GM18868 (cell line): ENCODE measurements around the gene HIF1A.
A peak's percentile ranks its signal among the peaks of the same experiment; 100 is the strongest.

Experiments
- ATAC-seq: cut with Tn5 transposase; IDR thresholded peaks from one replicate; pipeline ENCODE4 v1.9.1; 2021; ENCODE audit warnings: mild to moderate bottlenecking, moderate library complexity; ENCODE audit not compliant: unreplicated experiment

HIF1A gene

GRCh38 chr14:61672796-61673195, 22.5 kb upstream of the HIF1A start:
- ATAC-seq = no peak

DNA sequence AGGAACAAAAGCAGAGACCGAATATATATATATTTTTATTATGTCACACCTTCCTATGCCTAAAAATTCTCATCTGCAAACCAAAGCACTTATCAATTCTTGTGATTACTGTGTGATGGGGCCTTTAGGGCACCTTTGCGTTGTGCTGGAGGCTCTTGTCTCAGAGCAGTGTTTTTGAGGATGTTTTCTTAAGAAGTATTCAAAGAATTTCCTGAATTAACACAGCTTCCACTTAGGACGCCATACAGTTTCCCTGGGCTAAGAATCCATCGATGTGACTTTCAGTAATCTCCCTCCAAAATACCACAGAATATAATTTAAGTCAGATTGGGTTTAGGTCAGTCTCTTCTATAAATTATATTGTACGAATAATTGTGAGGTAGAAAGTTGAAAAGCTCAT, 22.0 kb upstream of the HIF1A start:
- no peak for ATAC-seq

DNA sequence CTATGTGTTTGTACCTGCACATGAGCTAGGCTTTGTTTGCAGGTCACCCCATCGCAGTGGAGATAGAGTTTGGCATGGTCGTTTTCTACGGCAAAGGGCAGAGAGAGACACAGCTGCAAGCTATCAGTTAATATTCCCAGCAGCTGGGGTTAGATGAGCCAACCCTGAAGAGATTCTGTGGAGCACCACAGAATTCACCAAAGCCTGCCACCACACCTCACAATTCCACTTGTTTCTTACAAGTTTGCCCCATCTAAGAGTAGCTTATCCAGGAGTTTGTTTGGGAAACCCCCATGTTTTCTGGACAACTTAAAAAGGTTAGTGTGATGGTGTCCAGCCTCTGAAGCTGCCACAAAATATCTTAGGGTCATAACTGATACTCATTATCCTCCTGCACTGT, 20.0 kb upstream of the HIF1A start:
- ATAC-seq = no peak

DNA sequence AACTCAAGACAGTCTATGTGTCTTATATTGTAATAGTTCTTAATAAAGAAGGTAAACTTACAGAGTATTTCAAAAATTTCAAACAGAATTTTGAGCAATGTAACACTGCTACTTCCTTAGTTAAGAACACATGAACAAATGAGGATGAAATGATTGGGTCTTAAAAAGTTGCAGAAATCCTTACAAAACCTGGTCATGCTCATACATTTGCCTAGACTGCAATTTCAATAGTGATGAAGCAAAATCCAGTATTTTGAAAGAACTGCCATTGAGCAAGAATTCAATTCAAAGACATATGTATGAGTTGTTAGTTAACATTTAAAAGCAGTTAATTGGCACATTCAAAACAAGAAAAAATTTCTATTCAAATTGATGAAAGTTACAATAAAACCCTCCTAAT, 17.8 kb upstream of the HIF1A start:
- no peak for ATAC-seq

DNA sequence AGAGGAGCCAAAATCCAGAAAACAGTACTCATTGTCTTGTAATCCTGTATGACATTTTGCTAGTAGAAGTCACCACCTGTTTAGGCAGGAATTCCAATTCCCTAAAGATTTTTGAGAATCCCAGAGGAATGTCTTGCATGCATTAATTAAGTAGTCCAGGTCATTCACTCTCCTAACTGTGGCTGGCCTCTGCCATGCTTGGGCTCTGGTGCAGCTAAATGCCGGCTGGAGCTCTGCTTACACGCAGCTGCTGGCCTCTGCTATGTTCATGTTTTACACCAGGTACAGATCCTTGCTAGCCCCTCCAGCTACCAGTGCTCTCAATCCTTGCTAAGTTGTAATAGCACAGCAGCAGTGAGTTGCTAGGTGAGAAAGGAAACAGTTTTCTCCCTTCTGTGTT, 16.3 kb upstream of the HIF1A start:
- no peak for ATAC-seq

- no peak for ATAC-seq
Measured at GRCh38 chr14:61681413-61681812, 13.9 kb upstream of the HIF1A start.

DNA sequence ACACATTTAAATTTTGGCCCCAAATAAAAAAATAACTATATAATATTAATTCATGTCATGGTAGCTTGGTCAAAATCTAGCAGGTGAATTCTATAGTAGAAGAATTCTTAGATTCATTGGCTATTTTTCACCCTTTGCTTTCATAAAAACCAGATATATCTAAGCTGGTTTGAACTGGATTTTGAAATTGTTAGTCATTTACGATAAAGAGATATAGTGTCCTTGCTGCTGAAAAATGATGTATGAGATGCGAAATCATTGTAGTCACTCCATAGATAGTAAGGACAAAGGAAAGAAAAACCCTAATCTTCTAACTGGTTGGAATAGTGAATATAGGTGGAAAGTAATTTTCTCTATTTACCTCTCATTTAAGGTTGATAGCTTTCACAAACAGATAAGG, 12.2 kb upstream of the HIF1A start:
- ATAC-seq = no peak

DNA sequence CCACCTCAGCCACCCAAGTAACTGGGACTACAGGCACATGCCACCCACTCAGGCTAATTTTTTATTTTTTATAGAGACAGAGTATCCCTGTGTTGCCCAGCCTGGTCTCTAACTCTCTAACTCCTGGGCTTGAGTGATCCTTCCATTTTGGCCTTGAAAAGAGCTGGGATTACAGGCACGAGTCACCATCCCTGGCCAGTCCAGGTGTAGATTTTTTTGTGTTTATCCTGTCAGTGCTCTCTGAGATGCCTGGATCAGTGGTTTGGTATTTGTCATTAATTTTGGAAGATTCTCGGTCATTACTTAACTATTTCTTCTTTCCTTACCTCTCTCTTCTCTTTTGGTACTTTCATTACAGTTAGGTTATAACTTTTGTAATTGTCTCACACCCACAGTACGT, 5.3 kb upstream of the HIF1A start:
- no peak for ATAC-seq

GRCh38 chr14:61690982-61691381, 4.3 kb upstream of the HIF1A start:
- peak; percentile 6 for ATAC-seq

GRCh38 chr14:61691495-61691894, 3.8 kb upstream of the HIF1A start:
- no peak for ATAC-seq

GRCh38 chr14:61694039-61694438, 1.3 kb upstream of the HIF1A start:
- no peak for ATAC-seq

GRCh38 chr14:61695695-61696527, 598 bp downstream of the HIF1A start:
- peak; percentile 8 for ATAC-seq

DNA sequence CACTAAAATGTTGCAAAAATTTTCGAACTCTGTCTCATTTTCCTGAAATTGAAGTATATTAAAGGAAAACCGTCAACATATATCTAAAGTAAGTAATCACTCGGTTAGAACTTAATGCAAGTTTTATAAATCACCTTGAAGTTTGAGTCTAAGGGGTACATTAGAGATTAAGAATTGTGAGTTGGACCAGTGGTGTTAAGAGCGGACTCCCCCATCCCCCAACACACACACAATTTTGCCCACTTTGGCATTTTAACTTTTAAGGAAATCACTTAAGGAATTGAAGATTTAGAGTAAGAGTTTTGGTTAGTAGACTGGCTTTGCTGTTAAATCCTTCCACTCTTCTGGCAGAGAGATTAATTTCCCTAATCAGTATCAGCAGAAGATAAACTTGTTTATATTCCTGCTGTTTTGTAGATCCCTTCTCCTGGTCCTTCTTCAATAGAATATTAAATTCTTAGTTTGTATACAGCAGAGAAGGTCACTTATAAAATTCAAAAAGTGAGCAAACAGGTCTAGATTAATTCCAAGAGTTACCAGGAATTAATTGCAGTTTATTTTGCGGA, 1.5 kb downstream of the HIF1A start:
- no peak for ATAC-seq

DNA sequence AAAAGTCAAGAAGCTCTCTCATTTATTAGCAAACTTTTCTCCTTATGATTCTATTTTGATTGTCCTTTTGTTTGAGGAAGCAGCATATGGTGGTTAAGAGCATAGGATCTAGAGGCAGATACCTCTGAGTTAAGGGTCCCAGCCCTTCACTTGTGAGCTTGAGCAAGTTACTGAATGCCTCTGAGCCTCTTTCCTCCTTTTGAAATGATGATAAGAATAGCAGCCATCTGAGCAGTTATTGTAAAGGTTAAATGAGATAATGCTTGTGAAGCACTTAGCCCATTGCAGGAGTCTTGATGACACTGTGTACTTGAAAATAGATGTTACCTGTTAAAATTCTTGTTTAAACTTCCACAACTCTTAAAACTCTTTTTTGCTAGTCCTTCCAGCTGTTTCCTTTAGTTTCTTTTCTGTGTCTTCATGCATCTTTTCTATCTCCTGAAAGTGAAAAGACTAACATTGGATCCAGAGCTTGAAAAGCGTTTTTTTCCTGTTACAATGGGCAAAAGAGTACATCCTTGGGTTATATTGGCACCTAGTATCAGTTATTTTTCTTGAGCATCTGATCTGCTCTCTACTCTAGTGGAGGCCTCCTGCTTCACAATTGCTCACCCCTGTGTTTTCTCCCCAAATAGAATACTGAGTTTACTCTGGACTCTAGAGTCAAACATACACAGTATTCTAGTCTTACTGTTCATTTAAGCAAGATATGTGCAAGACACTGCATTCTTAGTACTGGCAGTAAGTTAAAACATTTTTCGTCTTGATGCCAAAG, 3.1 kb downstream of the HIF1A start:
- no peak for ATAC-seq

DNA sequence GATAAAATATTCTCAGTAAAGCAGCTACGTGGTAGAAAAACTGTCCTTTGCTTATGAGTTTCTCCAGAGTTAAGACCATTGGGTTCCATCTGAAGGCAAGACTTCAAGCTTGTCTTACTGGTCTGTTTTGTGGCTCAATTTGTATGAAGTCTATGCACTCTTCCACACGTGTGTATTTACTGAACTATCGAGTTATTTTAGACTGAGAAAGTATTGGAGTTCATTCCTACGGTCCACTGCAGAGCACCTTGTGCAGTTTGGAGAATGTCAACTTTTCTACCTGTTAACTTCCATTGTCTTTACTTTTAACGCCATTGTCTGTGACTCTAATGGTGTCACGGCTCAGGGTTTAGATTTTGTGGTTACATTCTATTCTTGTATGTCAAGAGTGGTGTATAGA, 3.7 kb downstream of the HIF1A start:
- no peak for ATAC-seq

DNA sequence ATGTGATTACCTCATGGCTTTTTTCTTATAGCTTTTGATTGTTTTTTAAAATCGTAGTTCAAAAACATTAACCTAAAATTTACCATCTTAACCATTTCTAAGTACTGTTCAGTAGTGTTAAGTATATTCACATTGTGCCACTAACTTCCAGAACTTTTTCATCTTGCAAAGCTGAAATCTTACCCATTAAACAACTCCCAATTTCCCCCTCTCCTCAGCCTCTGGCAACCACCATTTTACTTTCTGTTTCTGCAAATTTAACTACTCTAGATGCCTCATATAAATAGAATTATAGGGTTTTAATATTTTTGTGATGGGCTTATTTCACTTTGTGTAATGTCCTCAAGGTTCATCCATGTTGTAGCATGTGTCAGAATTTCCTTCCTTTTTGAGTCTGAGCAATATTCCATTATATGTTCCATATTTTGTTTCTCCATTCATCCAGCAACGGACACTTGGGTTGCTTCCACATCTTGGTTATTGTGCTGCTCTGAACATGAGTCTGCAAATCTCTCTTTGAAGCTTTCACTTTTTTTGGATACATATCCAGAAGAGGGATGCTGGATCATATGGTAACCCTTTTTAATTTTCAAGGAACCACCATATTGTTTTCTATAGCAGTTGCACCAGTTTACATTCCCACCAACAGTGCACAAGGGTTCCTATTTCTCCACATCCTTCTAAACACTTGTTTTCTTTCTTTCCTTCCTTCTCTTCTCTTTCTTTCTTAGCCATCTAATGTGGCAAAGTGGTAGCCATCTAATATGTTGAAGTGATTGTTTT, 5.0 kb downstream of the HIF1A start:
- ATAC-seq = no peak

GRCh38 chr14:61701946-61702345, 6.6 kb downstream of the HIF1A start:
- no peak for ATAC-seq

DNA sequence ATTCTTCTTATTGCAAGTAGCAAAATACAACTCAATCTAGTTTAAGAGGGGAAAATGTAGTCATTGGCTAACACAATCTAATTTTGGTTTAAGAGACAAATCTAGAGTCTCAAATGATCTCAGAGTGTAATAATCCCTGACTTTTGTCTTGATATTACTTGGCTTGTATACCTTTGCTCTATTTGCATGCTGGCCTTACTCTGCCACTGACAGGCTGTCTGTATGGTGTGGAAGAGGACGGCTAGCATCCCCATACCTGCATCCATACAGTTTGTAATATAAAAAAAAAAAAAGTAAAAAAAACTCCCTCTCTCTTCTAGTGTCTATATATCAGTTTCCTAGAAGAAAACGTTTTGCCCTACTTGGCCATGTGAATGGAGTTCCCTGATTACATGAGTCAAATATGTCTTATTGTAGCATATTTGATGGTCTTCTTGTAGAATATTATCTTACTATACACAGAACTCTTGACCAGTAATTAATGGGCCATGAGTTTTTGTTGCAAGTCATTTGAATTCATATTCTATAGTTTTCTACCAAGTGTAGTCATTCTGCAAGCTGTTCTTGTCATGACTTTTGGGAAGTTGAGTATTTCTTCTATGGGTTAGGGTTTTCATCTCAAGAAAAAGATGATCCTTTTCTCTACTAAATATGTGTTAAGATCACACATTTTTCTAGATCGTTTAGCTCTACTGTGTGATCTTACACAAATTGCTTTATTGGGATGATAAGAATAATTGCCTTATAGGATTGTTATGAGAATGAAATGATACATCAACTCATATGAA, 8.2 kb downstream of the HIF1A start:
- peak; percentile 43 for ATAC-seq

DNA sequence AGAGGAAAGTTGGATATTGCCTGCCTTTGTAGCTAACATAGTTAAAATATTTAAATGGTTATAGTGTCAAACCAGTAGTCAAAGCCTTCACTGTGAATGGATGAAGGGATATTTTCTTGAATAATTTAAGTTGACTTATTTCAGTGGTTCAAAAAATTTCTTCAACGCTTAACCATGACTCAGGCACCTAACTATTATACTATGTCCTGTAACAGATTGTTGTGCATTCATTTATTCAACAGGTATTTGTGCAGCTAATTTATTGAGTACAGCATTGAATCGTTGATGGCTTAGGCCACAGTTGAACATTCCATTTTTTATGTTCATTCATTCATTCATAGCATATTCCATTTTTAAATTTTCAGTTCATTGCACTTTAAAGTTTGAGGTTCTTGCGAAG, 9.2 kb downstream of the HIF1A start:
- ATAC-seq = no peak

GRCh38 chr14:61705017-61705416, 9.7 kb downstream of the HIF1A start:
- ATAC-seq = no peak
